ENCODE data around the gene PLCB1. TPM values are rescaled to one million over a fixed set of nuclear protein-coding genes. Genes with fewer than 3 reads are reported as not detected.

Gene PLCB1
- polyA plus RNA-seq, 1 donor (not counting 4 experiments of a cell fraction or from before 2014, with no cell fraction given) = 0.37 TPM

DNA sequence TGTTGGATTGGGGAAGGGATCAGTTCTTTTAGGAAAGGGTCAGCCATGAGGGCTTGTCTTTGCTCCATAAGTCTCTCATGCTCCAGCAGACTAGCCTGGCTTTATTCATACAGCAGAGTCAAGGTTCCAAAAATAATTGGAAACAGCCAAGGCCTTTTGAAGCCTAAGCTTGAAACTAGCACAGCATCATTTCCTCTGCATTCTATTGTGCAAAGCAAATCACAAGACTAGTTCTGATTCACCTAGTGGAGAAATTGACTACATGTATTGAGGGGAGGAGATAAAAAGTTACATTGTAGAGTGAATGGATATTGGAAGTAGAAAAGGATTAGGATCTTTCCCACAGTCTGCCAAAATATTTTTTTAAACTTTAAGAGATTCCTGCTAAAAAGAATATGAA, 777.5 kb downstream of the PLCB1 start:
- H3K36me3 ChIP-seq (ENCODE audit: control insufficient read depth in 2 of 2, extremely low read depth in 1 of 2, insufficient read depth in 2 of 2, low read length in 2 of 2) = no peaks in the 10 kb centered on the region
- H3K27me3 ChIP-seq (ENCODE audit: control insufficient read depth, extremely low read depth, insufficient read depth, low read length) = no peaks in the 10 kb centered on the region
- DNase-seq (ENCODE audit: low read depth, low spot score) = no peak
- H3K4me2 ChIP-seq (ENCODE audit: control insufficient read depth, extremely low read depth, insufficient read depth, low read depth, low read length) = no peak overlapping the region
- H3K9ac ChIP-seq (ENCODE audit: control insufficient read depth, extremely low read depth, insufficient read depth, low read length) = no peak overlapping the region
- H2AFZ ChIP-seq (ENCODE audit: control insufficient read depth, low read length) = no peak overlapping the region
- no peaks in the 10 kb centered on the region for H4K20me1 ChIP-seq (ENCODE audit: control insufficient read depth, extremely low read depth, insufficient read depth, low read length)
- no peak for FAIRE-seq
- no peak overlapping the region for H3K4me3 ChIP-seq (ENCODE audit: control insufficient read depth in 2 of 3, extremely low read depth in 1 of 3, insufficient read depth in 2 of 3, low read depth in 1 of 3, low read length in 3 of 3)
- no peaks in the 10 kb centered on the region for H3K9me3 ChIP-seq (ENCODE audit: control insufficient read depth, low read depth, low read length)
- H3K9me1 ChIP-seq (ENCODE audit: control insufficient read depth, extremely low read depth, insufficient read depth, low read length) = no peaks in the 10 kb centered on the region
- H3K4me1 ChIP-seq (ENCODE audit: control insufficient read depth, extremely low read depth, insufficient read depth, low read length) = no peaks in the 10 kb centered on the region
- H3K79me2 ChIP-seq (ENCODE audit: control insufficient read depth, insufficient read depth, low read length) = no peaks in the 10 kb centered on the region
- no peak overlapping the region for H3K27ac ChIP-seq (ENCODE audit: control insufficient read depth, insufficient read depth, low read length)
- dilution Hi-C loops (cut with MboI; ENCODE audit: extremely low pct_ligation_motif_present, low sequenced_read_pairs) = no loop called here
- TF ChIP-seq EZH2 (IDR thresholded peaks at IDR 0.05; ENCODE audit: low read length) = no peak
- TF ChIP-seq, protein P1, sequence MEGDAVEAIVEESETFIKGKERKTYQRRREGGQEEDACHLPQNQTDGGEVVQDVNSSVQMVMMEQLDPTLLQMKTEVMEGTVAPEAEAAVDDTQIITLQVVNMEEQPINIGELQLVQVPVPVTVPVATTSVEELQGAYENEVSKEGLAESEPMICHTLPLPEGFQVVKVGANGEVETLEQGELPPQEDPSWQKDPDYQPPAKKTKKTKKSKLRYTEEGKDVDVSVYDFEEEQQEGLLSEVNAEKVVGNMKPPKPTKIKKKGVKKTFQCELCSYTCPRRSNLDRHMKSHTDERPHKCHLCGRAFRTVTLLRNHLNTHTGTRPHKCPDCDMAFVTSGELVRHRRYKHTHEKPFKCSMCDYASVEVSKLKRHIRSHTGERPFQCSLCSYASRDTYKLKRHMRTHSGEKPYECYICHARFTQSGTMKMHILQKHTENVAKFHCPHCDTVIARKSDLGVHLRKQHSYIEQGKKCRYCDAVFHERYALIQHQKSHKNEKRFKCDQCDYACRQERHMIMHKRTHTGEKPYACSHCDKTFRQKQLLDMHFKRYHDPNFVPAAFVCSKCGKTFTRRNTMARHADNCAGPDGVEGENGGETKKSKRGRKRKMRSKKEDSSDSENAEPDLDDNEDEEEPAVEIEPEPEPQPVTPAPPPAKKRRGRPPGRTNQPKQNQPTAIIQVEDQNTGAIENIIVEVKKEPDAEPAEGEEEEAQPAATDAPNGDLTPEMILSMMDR (optimal IDR thresholded peaks at IDR 0.05 in 1 of 3, IDR thresholded peaks at IDR 0.05 in 1 of 3, conservative IDR thresholded peaks at IDR 0.05 in 1 of 3; ENCODE audit: extremely low read depth in 1 of 3, insufficient read depth in 2 of 3, low read length in 3 of 3) = no peak

DNA sequence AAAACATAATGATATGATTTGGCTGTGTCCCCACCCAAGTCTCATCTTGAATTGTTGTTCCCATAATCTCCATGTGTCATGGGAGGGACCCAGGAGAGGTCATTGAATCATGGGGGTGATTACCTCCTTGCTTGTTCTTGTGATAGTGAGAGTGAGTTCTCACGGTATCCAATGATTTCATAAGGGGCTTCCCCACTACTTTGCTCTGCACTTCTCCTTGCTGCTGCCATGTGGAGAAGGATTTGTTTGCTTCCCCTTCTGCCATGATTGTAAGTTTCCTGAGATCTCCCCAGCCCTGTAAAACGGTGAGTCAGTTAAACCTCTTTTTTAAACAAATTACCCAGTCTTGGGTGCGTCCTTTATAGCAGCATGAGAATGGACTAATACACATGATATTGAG, 780.0 kb downstream of the PLCB1 start:
- no peaks in the 10 kb centered on the region for H3K9me1 ChIP-seq (ENCODE audit: control insufficient read depth, extremely low read depth, insufficient read depth, low read length)
- H3K79me2 ChIP-seq (ENCODE audit: control insufficient read depth, insufficient read depth, low read length) = no peaks in the 10 kb centered on the region
- no peak overlapping the region for H3K9ac ChIP-seq (ENCODE audit: control insufficient read depth, extremely low read depth, insufficient read depth, low read length)
- no peaks in the 10 kb centered on the region for H3K27me3 ChIP-seq (ENCODE audit: control insufficient read depth, extremely low read depth, insufficient read depth, low read length)
- H2AFZ ChIP-seq (ENCODE audit: control insufficient read depth, low read length) = no peak overlapping the region
- no peak overlapping the region for H3K27ac ChIP-seq (ENCODE audit: control insufficient read depth, insufficient read depth, low read length)
- TF ChIP-seq EZH2 (IDR thresholded peaks at IDR 0.05; ENCODE audit: low read length) = no peak
- TF ChIP-seq, protein P1 (optimal IDR thresholded peaks at IDR 0.05 in 1 of 3, IDR thresholded peaks at IDR 0.05 in 1 of 3, conservative IDR thresholded peaks at IDR 0.05 in 1 of 3; ENCODE audit: extremely low read depth in 1 of 3, insufficient read depth in 2 of 3, low read length in 3 of 3) = no peak
- no peak for FAIRE-seq
- H4K20me1 ChIP-seq (ENCODE audit: control insufficient read depth, extremely low read depth, insufficient read depth, low read length) = no peaks in the 10 kb centered on the region
- no peaks in the 10 kb centered on the region for H3K9me3 ChIP-seq (ENCODE audit: control insufficient read depth, low read depth, low read length)
- H3K4me1 ChIP-seq (ENCODE audit: control insufficient read depth, extremely low read depth, insufficient read depth, low read length) = no peaks in the 10 kb centered on the region
- DNase-seq (ENCODE audit: low read depth, low spot score) = no peak
- H3K36me3 ChIP-seq (ENCODE audit: control insufficient read depth in 2 of 2, extremely low read depth in 1 of 2, insufficient read depth in 2 of 2, low read length in 2 of 2) = no peaks in the 10 kb centered on the region
- dilution Hi-C loops (cut with MboI; ENCODE audit: extremely low pct_ligation_motif_present, low sequenced_read_pairs) = no loop called here
- no peak overlapping the region for H3K4me2 ChIP-seq (ENCODE audit: control insufficient read depth, extremely low read depth, insufficient read depth, low read depth, low read length)
- no peak overlapping the region for H3K4me3 ChIP-seq (ENCODE audit: control insufficient read depth in 2 of 3, extremely low read depth in 1 of 3, insufficient read depth in 2 of 3, low read depth in 1 of 3, low read length in 3 of 3)

All from keratinocyte (primary cell).